Vagina (tissue), 2 donors: ENCODE data around the gene SLC22A17. TPM values are rescaled to one million over a fixed set of nuclear protein-coding genes. Genes with fewer than 3 reads are reported as not detected.
A peak's percentile ranks its signal among the peaks of the same experiment; 100 is the strongest.

ENCODE experiments used
- DNase-seq, 2 donors: peaks; one replicate each; pipeline ENCODE4 v3.0.0-alpha.2; 2017; ENCODE audit errors: extremely low spot score in 2 of 2
- H3K27ac ChIP-seq: fragments of 200-600 bp; sonication (generic); one replicate; pipeline ENCODE4 v1.5.1; 2019
- H3K27me3 ChIP-seq: fragments of 200-600 bp; sonication (generic); one replicate; pipeline ENCODE4 v1.5.1; 2019
- H3K36me3 ChIP-seq, 2 donors: fragments of 200-600 bp; sonication (generic); one replicate each; pipeline ENCODE4 v1.5.1; 2017 to 2019
- H3K4me1 ChIP-seq: fragments of 200-600 bp; sonication (generic); one replicate; pipeline ENCODE4 v1.5.1; 2019
- H3K4me3 ChIP-seq, 2 donors: fragments of 200-600 bp; sonication (generic); 1 replicate in 1 of 2; 2 replicates in 1 of 2; pipeline ENCODE4 v1.5.1; 2016 to 2019
- H3K9me3 ChIP-seq: fragments of 200-600 bp; sonication (generic); one replicate; pipeline ENCODE4 v1.5.1; 2019
- POLR2A ChIP-seq, 2 donors: fragments of 450-650 bp; IDR thresholded peaks; one replicate each; pipeline ENCODE4 v1.6.1; 2017; ENCODE audit warnings: antibody characterized with exemption in 2 of 2, mild to moderate bottlenecking in 2 of 2, moderate library complexity in 2 of 2
- POLR2AphosphoS5 ChIP-seq, 2 donors: sonication (generic); formaldehyde crosslinking; IDR thresholded peaks; one replicate each; pipeline ENCODE4 v1.9.0; 2017; ENCODE audit warnings: antibody characterized with exemption in 2 of 2, mild to moderate bottlenecking in 2 of 2, low read depth in 1 of 2; ENCODE audit not compliant: insufficient read depth in 1 of 2
- intact Hi-C: fragments of 100-400 bp; cut with DNase I; formaldehyde crosslinking; loops from one replicate; pipeline ENCODE4 v1.15.1; 2023
- total RNA-seq: library from RNA; depleted of rRNA; stranded (reverse); fragments of >200 nt; gene quantifications from one replicate; pipeline ENCODE4 v1.2.3, GENCODE V29; 2016
- TF ChIP-seq, protein P1 (sequence below), 3 experiments: fragments of 450-650 bp in 2 of 3; fragments of 200-600 bp in 1 of 3; sonication (generic) in 1 of 3; IDR thresholded peaks; one replicate each; pipeline ENCODE4 v1.5.1; 2017 to 2019; ENCODE audit warnings: antibody characterized with exemption in 3 of 3, mild to moderate bottlenecking in 2 of 3, moderate library complexity in 2 of 3

Gene SLC22A17
- total RNA-seq, 1 donor from 2014 or later: 37.8 TPM

DNA sequence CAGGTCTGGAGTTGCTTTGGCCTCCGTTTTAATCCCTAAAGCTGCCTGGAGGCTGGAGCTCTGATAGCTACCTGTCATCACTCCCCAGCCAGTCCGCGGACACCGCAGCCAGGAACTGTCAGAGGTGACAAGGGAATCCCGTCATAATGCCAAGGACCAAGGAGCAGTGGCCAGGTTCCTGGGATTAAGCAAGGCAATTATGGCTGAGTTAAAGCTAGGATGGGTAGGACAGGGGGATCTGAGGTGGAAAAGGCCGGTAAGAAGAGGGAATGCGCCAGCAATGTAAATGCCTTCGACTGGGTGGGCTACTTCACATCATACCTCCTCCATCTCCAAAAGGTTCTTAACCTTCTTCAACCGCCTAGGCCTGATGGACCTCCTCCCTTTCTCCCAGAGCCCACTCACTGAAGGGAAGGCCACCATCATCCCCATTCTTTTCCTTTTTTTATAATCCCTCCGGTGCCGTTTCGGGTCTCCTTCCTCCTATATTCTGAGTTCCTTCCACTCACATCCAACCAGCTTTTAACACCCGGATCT is 51.9 kb downstream of the SLC22A17 start:
- DNase-seq: no peak
- H3K27me3 ChIP-seq: no peaks in the 10 kb centered on the region
- TF ChIP-seq POLR2A (IDR thresholded peaks at IDR 0.05) (no peak), POLR2AphosphoS5 (IDR thresholded peaks at IDR 0.05; ENCODE audit: insufficient read depth in 1 of 2, low read depth in 1 of 2) (no peak)
- TF ChIP-seq, protein P1, sequence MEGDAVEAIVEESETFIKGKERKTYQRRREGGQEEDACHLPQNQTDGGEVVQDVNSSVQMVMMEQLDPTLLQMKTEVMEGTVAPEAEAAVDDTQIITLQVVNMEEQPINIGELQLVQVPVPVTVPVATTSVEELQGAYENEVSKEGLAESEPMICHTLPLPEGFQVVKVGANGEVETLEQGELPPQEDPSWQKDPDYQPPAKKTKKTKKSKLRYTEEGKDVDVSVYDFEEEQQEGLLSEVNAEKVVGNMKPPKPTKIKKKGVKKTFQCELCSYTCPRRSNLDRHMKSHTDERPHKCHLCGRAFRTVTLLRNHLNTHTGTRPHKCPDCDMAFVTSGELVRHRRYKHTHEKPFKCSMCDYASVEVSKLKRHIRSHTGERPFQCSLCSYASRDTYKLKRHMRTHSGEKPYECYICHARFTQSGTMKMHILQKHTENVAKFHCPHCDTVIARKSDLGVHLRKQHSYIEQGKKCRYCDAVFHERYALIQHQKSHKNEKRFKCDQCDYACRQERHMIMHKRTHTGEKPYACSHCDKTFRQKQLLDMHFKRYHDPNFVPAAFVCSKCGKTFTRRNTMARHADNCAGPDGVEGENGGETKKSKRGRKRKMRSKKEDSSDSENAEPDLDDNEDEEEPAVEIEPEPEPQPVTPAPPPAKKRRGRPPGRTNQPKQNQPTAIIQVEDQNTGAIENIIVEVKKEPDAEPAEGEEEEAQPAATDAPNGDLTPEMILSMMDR (IDR thresholded peaks at IDR 0.05): no peak
- no peaks in the 10 kb centered on the region for H3K36me3 ChIP-seq
- H3K9me3 ChIP-seq: no peaks in the 10 kb centered on the region
- peak overlapping the region; percentile 97 for H3K27ac ChIP-seq
- H3K4me3 ChIP-seq: peak overlapping the region; percentile 57 to 73
- H3K4me1 ChIP-seq: peaks cover 34% of the 10 kb centered on the region
- intact Hi-C loops: no loop called here

DNA sequence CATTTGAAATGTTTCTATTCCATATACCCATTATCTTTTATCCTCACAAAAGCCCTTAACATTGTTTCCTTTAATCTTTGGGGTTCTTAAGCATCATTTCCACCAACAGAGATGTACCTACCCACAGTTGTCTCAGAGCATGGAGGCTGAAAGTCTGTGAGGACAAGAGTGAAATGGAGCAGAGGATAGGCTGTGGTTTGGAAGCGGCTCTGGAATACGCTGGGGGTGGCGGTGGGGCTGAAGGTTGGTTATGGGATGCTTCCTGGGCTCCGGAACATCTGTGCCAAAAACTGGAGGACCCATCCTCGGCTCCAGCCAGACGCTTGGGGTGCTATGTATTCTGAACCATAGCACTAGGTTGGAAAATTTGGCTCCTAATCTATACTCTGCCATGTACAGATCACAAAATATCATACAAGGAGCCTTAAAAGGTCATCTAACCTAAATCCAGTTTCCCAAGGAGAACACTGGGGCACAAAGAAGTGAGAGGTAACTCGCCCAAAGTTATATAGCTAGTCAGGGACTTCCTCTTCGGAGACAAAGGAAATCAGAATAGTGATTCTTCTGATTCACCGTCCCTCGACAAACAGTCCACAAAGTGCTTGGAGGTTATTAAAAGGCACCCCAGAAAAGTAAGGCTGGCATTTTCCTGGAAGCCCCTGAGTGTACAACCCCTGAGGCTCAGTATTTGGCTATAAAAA is 52.6 kb downstream of the SLC22A17 start:
- DNase-seq: no peak
- peaks cover 34% of the 10 kb centered on the region for H3K4me1 ChIP-seq
- TF ChIP-seq, protein P1 (IDR thresholded peaks at IDR 0.05): no peak
- TF ChIP-seq POLR2AphosphoS5 (IDR thresholded peaks at IDR 0.05; ENCODE audit: insufficient read depth in 1 of 2, low read depth in 1 of 2): no peak
- no peak for TF ChIP-seq POLR2A (IDR thresholded peaks at IDR 0.05)
- H3K36me3 ChIP-seq: no peaks in the 10 kb centered on the region
- H3K27me3 ChIP-seq: no peaks in the 10 kb centered on the region
- no peaks in the 10 kb centered on the region for H3K9me3 ChIP-seq
- H3K4me3 ChIP-seq: peak overlapping the region; percentile 57 to 73
- intact Hi-C loops: no loop called here
- peak overlapping the region; percentile 97 for H3K27ac ChIP-seq

DNA sequence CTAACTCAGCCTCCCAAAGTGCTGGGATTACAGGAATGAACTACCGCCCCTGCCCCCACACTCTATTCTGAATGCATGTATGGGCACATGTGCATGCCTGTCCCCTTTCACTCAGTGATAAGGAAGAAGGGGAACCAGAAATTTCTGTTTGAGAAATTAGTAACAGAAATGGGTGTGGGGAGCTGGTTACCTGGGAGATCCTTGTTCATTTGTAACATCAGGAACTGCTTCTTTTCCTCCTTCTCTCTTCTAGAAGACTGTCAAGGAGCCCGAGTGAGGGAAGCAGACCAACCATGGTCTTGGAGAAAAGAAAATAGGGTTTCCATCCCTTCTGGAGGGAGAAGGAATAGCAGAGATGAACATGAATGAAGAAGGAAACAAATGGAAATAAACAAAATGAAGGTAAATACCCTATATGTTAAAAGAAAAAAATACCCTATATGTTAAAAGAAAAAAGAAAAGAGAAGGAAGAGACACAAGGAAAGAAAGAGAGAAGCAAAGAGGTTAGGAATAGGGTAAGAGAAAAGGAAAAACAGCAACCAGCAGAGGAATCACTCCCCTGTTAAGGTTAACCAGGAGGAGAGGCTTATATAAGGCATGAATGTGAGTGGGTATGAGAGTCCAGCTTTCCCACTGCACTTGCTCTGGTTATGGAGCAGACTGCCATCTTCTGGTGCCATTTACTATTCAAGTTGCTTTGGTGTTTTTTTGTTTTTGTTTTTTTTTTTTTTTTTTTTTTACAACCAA is 53.3 kb downstream of the SLC22A17 start:
- H3K4me1 ChIP-seq: peaks cover 41% of the 10 kb centered on the region
- H3K4me3 ChIP-seq: no peak overlapping the region
- TF ChIP-seq POLR2A (IDR thresholded peaks at IDR 0.05): no peak
- TF ChIP-seq, protein P1 (IDR thresholded peaks at IDR 0.05): no peak
- TF ChIP-seq POLR2AphosphoS5 (IDR thresholded peaks at IDR 0.05; ENCODE audit: insufficient read depth in 1 of 2, low read depth in 1 of 2): no peak
- no peaks in the 10 kb centered on the region for H3K36me3 ChIP-seq
- H3K9me3 ChIP-seq: no peaks in the 10 kb centered on the region
- intact Hi-C loops: no loop called here
- no peaks in the 10 kb centered on the region for H3K27me3 ChIP-seq
- no peak for DNase-seq
- peak overlapping the region; percentile 97 for H3K27ac ChIP-seq

DNA sequence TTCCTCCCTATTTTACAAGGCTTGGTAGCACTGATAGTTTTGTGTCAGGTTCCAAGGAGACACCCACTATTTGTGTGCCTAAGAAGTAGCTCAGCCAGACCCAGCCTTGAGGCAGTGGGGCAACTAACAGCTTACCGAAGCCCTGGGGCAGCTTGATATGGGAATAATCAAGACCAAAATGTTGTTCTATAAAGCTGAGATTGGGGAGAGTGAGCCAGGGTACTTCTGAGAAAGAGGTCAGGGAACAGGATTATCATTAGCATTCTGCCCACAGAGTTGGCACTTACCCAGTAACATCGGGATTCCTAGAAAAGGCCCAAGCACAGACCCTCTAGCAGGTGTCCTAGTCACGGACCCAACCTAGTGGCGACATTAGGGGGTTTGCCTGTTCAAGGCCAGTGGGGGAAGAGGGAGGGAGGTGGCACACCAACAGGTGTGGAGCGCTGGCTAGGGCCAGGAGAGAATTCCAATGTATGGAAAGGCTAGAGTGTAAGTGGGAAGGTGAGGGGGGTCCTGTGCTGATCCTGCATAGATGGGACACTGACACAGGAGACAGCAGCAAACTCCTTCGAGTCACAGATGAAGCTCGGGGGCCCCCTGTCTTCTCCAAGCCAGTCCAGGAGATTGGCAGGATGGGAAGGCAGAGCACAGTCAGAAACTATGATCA is 54.9 kb downstream of the SLC22A17 start:
- TF ChIP-seq POLR2AphosphoS5 (IDR thresholded peaks at IDR 0.05; ENCODE audit: insufficient read depth in 1 of 2, low read depth in 1 of 2) (no peak), POLR2A (IDR thresholded peaks at IDR 0.05) (no peak)
- TF ChIP-seq, protein P1 (IDR thresholded peaks at IDR 0.05): no peak
- intact Hi-C loops: no loop called here
- DNase-seq: no peak
- H3K27ac ChIP-seq: peak overlapping the region; percentile 30
- no peaks in the 10 kb centered on the region for H3K27me3 ChIP-seq
- no peak overlapping the region for H3K4me3 ChIP-seq
- no peaks in the 10 kb centered on the region for H3K9me3 ChIP-seq
- no peaks in the 10 kb centered on the region for H3K36me3 ChIP-seq
- peaks cover 36% of the 10 kb centered on the region for H3K4me1 ChIP-seq
